Measurements from ENCODE around the gene TRPV4. TPM values are rescaled to one million over a fixed set of nuclear protein-coding genes. Genes with fewer than 3 reads are reported as not detected.

Gene TRPV4
- total and polyA plus RNA-seq, 2 experiments from 2014 or later = 2.3 to 4.7 TPM

DNA sequence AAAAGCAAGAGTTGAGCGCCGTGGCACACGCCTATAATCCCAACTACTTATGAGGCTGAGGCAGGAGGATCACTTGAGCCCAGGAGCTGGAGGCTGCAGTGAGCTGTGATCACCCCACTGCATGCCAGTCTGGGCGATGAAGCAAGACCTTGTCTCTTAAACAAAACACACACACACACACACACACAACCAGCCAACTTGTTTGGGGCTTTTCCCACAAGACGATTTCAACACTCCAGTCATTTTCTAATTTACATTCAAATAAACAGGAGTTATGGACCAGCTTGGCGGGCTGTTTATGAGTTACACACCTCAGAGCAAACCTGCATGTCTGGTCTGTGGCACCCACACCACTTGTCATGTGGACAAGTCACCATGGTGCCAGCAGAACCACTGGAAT lies 40.5 kb upstream of the TRPV4 start:
- Histone ChIP-seq H4K20me1 (ENCODE audit: insufficient read depth, poor library complexity, severe bottlenecking) (no peaks in the 10 kb centered on the region), H3K27ac (no peak overlapping the region), H3K4me2 (no peak overlapping the region), H3K79me2 (peaks cover 48% of the 10 kb centered on the region), H3K4me3 (no peak overlapping the region), H3K36me3 (replicated peaks; ENCODE audit: insufficient read depth, low read depth) (no peaks in the 10 kb centered on the region), H3K4me1 (ENCODE audit: insufficient read depth) (peaks cover 16% of the 10 kb centered on the region), H3K27me3 (no peaks in the 10 kb centered on the region), H2AFZ (no peak overlapping the region), H3K9me2 (replicated peaks; ENCODE audit: insufficient read depth) (no peaks in the 10 kb centered on the region), H3K9me3 (ENCODE audit: low read depth) (no peaks in the 10 kb centered on the region)
- no peak for DNase-seq (ENCODE audit: low spot score)
- TF ChIP-seq EZH2 (IDR thresholded peaks at IDR 0.05; ENCODE audit: borderline replicate concordance) = no peak
- no peak for TF ChIP-seq EZH2phosphoT487 (IDR thresholded peaks at IDR 0.05; ENCODE audit: low read depth, severe bottlenecking, unreplicated experiment)
- TF ChIP-seq, protein P1, sequence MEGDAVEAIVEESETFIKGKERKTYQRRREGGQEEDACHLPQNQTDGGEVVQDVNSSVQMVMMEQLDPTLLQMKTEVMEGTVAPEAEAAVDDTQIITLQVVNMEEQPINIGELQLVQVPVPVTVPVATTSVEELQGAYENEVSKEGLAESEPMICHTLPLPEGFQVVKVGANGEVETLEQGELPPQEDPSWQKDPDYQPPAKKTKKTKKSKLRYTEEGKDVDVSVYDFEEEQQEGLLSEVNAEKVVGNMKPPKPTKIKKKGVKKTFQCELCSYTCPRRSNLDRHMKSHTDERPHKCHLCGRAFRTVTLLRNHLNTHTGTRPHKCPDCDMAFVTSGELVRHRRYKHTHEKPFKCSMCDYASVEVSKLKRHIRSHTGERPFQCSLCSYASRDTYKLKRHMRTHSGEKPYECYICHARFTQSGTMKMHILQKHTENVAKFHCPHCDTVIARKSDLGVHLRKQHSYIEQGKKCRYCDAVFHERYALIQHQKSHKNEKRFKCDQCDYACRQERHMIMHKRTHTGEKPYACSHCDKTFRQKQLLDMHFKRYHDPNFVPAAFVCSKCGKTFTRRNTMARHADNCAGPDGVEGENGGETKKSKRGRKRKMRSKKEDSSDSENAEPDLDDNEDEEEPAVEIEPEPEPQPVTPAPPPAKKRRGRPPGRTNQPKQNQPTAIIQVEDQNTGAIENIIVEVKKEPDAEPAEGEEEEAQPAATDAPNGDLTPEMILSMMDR (IDR thresholded peaks at IDR 0.05; ENCODE audit: poor library complexity) = no peak
- WGBS (ENCODE audit: low lambda C conversion rate, missing lambda C conversion rate) = 96% methylated on average over 3 of the region's 6 CpGs

DNA sequence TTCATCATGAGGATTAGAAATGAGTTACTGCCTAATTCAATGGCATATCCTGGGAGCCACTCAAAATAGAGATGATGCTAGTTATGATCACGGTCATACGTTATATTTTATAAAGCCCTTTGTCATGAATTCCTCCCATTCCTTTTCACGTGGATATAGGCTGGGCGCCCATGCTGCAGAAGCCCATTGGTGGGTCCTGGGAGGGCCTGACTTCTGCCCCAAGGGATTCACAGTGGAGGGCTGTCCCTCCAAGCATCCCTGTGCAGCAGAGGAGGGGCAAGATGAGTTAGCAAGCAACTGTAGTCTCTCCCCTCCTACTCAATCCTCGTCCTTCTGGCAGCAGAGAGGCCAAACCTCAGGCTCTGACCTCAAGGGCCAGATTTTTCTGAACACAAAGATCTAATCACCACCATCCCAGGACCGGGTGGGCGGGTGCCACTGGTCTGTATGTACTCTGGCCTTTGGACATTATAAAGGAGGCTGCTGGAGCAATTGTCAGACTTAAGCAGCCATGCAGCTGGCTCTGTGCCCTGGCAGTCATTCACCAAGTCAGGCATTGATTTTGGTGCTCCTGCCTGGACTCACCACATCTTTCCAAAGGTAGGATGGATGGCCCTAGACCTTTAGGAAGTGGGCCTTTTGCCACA lies 38.6 kb upstream of the TRPV4 start:
- no peaks in the 10 kb centered on the region for H4K20me1 ChIP-seq (ENCODE audit: insufficient read depth, poor library complexity, severe bottlenecking)
- H3K4me3 ChIP-seq = no peak overlapping the region
- H3K27ac ChIP-seq = no peak overlapping the region
- no peak overlapping the region for H3K4me2 ChIP-seq
- no peaks in the 10 kb centered on the region for H3K27me3 ChIP-seq
- H3K9me3 ChIP-seq (ENCODE audit: low read depth) = no peaks in the 10 kb centered on the region
- H3K4me1 ChIP-seq (ENCODE audit: insufficient read depth) = peaks cover 15% of the 10 kb centered on the region
- no peak for TF ChIP-seq EZH2phosphoT487 (IDR thresholded peaks at IDR 0.05; ENCODE audit: low read depth, severe bottlenecking, unreplicated experiment)
- TF ChIP-seq, protein P1 (IDR thresholded peaks at IDR 0.05; ENCODE audit: poor library complexity) = no peak
- TF ChIP-seq EZH2 (IDR thresholded peaks at IDR 0.05; ENCODE audit: borderline replicate concordance) = no peak
- no peaks in the 10 kb centered on the region for H3K36me3 ChIP-seq (replicated peaks; ENCODE audit: insufficient read depth, low read depth)
- no peak overlapping the region for H2AFZ ChIP-seq
- H3K79me2 ChIP-seq = peaks cover 41% of the 10 kb centered on the region
- peak; percentile 43 for DNase-seq (ENCODE audit: low spot score)
- no peaks in the 10 kb centered on the region for H3K9me2 ChIP-seq (replicated peaks; ENCODE audit: insufficient read depth)
- WGBS (ENCODE audit: low lambda C conversion rate, missing lambda C conversion rate) = 85% methylated on average over 7 of the region's 7 CpGs

DNA sequence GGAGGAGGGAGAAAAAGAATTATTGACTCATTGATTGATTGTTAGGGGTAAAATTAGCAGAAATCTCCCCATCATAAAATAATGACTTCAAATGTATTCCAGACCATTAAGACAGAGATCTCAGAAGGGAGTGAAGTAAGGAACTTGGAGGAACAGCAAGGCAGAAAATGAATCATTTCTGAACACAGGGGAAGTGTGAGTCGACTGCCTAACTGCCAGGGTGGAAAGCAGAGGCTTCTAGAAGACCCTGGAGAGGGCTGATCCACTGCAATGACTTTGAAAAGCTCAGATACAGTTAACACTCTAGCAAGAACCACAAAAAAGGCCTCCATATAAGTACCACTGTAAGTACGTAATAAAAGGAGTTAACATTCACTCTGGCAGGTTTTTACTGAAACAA lies 37.5 kb upstream of the TRPV4 start:
- peaks cover 43% of the 10 kb centered on the region for H3K79me2 ChIP-seq

More for the DNA sequence above, 37.5 kb upstream of the TRPV4 start:
- H3K27ac ChIP-seq = peak overlapping the region; percentile 31
- no peak overlapping the region for H2AFZ ChIP-seq
- no peaks in the 10 kb centered on the region for H3K36me3 ChIP-seq (replicated peaks; ENCODE audit: insufficient read depth, low read depth)
- no peaks in the 10 kb centered on the region for H4K20me1 ChIP-seq (ENCODE audit: insufficient read depth, poor library complexity, severe bottlenecking)
- no peak overlapping the region for H3K4me3 ChIP-seq
- no peaks in the 10 kb centered on the region for H3K9me2 ChIP-seq (replicated peaks; ENCODE audit: insufficient read depth)
- no peak overlapping the region for H3K4me2 ChIP-seq
- TF ChIP-seq EZH2 (IDR thresholded peaks at IDR 0.05; ENCODE audit: borderline replicate concordance) = no peak
- TF ChIP-seq, protein P1 (IDR thresholded peaks at IDR 0.05; ENCODE audit: poor library complexity) = no peak
- TF ChIP-seq EZH2phosphoT487 (IDR thresholded peaks at IDR 0.05; ENCODE audit: low read depth, severe bottlenecking, unreplicated experiment) = no peak
- H3K9me3 ChIP-seq (ENCODE audit: low read depth) = no peaks in the 10 kb centered on the region
- no peaks in the 10 kb centered on the region for H3K27me3 ChIP-seq
- WGBS (ENCODE audit: low lambda C conversion rate, missing lambda C conversion rate) = 71% methylated on average over 2 of the region's 2 CpGs
- peaks cover 16% of the 10 kb centered on the region for H3K4me1 ChIP-seq (ENCODE audit: insufficient read depth)
- no peak for DNase-seq (ENCODE audit: low spot score)

Data from hepatocyte (in vitro differentiated cells).